Measurements from ENCODE around the gene ADH1B.

GRCh38 chr4:99317354-99317753 is 3.8 kb downstream of the ADH1B start:
- TF ChIP-seq MAFK (IDR thresholded peaks at IDR 0.05; ENCODE audit: partially characterized antibody) (no peak), CTCF (IDR thresholded peaks at IDR 0.05) (no peak), HDAC2 (IDR thresholded peaks at IDR 0.05) (no peak), MAZ (IDR thresholded peaks at IDR 0.05; ENCODE audit: borderline replicate concordance, low read depth, low read length) (no peak), ESRRA (IDR thresholded peaks at IDR 0.05; ENCODE audit: borderline replicate concordance, low read length) (no peak)

Measured in A549 (cell line).